GM12892 (cell line): Measurements from ENCODE around the gene SLC28A1.
"Not testable (repeated sequence)": the region's sequence is repeated elsewhere in the genome, so short reads cannot be mapped to it uniquely, and the experiment has no call there.

Experiments used
- DNase-seq: peaks from one replicate; pipeline ENCODE4 v3.0.0; 2011; ENCODE audit not compliant: insufficient read length
- FAIRE-seq: peaks from 2 replicates; lab custom pipeline; 2011; peaks lifted over from hg19 to GRCh38; lab: Jason Lieb, UNC
- POLR2A ChIP-seq: IDR thresholded peaks from 2 replicates; pipeline ENCODE4 v1.6.1; 2011; ENCODE audit warnings: low read depth, low read length, control low read depth
- POLR2AphosphoS5 ChIP-seq: IDR thresholded peaks from 2 replicates; pipeline ENCODE4 v1.6.1; 2011; ENCODE audit warnings: low read depth, low read length, control low read depth
- TAF1 ChIP-seq: IDR thresholded peaks from 2 replicates; pipeline ENCODE4 v1.6.1; 2011; ENCODE audit warnings: low read depth, mild to moderate bottlenecking, control low read depth, low read length, borderline replicate concordance

Gene SLC28A1

DNA sequence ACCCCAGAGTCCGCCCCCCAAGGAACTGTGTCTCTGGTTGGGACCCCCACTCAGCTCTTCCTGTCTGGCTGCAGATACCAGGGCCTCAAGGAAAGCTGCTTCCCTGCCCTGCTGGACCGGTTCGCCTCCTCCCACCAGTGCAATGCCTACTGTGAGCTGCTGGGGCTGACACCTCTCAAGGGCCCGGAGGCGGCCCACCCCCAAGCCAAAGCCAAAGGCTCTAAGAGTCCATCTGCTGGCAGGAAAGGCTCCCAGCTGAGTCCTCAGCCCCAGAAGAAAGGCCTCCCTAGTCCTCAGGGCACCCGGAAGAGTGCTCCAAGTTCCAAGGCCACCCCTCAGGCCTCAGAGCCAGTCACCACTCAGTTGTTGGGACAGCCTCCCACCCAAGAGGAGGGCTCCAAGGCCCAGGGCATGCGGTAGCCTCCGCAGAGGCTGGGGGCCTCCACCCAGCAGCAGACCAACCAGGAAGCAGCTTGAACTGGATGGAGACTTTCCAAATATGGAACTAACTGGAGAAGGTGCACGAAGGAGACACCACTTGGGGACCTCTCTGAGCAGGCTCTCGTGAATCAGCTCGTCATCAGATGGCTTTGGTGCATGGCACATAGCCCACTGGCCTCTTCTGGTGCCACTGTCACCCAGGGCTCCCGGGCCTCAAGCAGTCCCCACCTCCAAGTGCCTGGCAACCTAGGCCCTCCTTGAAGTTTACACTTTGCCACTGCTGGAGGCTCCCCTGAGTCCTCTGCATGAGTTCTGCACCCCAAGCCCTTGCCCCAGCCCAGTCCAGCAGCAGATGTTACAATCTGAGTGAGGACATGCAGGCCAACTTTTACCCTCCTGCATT, 16.2 kb upstream of the SLC28A1 start:
- DNase-seq (no peak), FAIRE-seq (no peak)
- TF ChIP-seq POLR2A (no peak), POLR2AphosphoS5 (no peak), TAF1 (no peak)

DNA sequence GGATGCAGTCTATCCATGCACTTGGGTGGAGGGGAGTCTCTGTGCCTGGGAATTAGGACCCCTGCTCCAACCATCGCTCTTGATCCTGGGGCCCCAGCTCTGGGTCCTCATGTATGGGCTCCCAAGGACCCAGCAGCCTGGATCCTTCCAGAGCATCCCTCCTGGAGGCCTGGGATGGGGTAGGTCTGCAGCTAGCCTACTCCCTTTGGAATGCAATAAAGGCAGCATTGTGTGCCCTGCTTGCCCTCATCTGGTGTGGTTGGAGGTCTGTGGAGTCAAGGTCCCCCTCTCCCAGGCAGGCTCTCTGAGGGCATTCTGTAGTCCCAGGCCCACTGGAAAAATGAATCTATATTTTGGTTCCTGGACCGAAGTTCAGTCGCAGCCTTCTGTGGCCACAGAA, 15.0 kb upstream of the SLC28A1 start:
- no peak for DNase-seq
- no peak for TF ChIP-seq POLR2A
- TF ChIP-seq TAF1, result no peak
- no peak for TF ChIP-seq POLR2AphosphoS5
- FAIRE-seq, result no peak

DNA sequence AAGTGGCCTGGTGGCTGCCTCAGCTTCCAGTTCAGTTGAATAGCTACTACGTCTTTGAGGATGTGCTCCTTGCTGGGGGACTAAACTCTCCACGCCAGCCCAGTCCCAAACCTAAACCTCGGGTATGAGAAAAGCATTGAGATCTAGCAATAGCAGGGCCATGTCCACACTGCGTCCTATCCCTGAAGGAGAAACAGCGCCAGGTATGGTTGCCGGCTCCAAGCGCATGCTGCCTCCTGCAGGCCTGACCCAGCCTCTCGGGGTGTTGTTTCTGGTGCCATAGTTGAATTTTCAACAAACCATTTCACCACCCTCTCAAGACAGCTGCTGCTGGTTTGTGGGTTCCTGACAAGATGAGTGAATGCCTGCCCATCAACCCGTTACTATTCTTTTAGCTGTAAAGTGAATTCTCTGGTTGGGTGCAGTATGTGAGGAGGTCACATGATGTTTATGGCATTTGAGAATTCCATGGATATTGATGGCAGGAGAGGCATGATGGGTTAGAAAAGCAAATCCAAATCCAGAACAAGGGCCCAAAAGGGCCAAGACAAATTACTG, 13.0 kb upstream of the SLC28A1 start:
- TF ChIP-seq POLR2AphosphoS5, result no peak
- no peak for TF ChIP-seq TAF1
- TF ChIP-seq POLR2A, result no peak
- FAIRE-seq (no peak), DNase-seq (no peak)

DNA sequence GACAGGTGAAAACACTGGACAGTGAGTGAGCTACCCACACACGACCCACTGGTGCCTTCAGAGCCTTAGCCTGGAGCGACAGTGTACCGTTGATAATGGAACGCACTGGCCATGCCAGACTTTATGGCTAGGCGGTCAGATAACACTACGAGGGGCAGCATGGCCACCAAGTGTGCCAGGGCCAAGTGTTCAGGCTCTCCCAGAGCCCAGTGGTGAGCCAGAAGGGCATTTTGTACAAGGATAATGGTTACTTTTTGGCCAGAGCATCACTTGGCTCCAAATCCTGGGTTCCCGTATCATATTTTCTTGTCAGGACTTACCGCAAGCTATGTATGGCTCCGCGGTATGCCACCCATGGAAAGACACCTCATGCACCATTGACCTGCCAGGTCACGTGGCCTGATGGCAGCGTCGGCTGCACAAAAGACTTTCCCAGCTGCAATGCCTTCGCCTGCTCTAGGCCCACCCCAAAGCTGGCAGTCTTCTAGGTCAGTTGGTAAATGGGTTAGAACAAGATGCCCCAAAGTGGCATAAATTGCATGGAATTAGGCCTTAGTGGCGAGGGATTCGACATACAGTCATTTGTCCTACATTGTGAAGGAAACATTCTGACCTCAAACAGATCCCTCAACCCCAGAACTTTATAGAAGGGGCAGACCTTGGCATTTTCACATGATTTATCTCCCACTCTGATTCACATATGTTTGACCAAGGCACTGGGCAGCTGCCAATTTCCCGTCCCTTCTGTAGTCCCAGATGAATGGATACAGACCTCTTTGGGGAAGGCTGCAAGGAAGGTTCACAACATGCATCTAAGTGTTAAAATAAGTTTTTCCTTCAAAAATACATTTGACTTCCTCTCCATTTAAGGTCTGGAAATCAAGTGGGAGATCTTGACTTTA, 12.2 kb upstream of the SLC28A1 start:
- FAIRE-seq (no peak), DNase-seq (no peak)

DNA sequence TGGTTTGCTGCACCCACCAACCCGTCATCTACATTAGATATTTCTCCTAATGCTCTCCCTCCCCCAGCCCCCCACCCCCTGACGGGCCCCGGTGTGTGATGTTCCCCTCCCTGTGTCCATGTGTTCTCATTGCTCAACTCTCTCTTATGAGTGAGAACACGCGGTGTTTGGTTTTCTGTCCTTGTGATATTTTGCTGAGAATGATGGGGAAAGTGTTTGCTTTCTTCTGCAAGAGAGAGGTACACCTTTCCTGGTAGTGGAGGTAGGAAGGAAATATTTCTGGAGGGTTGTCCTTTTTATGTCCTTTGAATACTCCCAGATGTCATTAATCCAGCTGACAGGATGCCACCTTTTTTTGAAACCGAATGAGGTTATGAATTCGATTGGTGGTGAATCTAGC, 10.5 kb upstream of the SLC28A1 start:
- FAIRE-seq (no peak), DNase-seq (no peak)
- TF ChIP-seq POLR2A (no peak), TAF1 (no peak), POLR2AphosphoS5 (no peak)

More for the DNA sequence above, 12.2 kb upstream of the SLC28A1 start:
- TF ChIP-seq POLR2AphosphoS5 (no peak), TAF1 (no peak), POLR2A (no peak)

DNA sequence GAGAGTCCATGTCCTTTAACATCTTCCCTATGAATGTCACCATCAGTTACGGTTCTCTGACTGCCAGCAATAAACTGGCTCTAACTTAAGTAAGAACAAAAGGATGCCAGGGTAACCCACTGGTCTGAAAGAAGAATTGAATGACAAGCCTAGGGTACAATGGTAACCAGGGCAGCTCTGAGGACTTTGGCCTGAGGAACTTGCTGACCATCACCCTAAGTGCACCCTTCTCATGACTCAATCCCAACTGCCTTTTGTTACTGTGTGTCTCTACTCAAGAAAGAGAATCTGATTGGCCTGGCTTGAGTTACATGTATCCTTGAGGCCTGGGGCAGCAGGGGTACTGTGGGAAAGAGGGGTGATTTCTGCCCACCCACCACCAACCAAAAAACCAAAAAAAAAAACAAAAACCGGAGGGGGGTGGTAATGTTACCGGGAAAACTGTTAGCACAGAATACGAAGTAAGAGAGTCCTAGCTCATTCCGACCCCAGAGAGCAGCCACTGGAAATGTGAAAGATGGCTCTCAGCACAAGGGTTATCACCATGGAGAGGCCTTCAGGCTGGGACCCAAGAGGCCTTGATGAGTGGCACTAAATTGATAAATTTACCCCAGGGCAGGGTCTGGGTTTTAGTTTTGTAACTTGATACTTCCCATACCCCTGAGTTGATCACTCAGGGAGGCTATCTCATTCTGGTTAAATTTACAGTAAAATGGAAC, 9.3 kb upstream of the SLC28A1 start:
- DNase-seq (no peak), FAIRE-seq (no peak)
- no peak for TF ChIP-seq POLR2A
- no peak for TF ChIP-seq POLR2AphosphoS5
- TF ChIP-seq TAF1, result no peak

DNA sequence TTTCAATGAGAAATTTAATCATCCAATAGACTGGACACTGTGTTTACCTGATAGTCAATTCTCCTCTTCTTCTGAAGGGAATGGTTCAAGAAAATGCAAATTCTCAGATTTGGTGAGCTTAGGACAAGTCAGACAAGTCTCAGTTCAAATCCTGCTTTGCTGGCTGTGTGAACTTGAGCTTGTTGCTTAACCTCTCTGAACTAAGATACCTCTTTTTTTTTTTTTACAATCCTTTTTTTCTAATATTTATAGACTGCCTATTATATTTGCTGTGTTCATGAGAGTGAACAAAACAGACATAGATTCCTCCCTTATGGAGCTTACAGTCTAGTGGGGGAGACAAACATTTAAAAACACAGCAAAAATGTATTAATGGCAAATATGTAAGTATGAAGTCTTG, 8.2 kb upstream of the SLC28A1 start:
- DNase-seq (no peak), FAIRE-seq (no peak)
- TF ChIP-seq POLR2A, result no peak

DNA sequence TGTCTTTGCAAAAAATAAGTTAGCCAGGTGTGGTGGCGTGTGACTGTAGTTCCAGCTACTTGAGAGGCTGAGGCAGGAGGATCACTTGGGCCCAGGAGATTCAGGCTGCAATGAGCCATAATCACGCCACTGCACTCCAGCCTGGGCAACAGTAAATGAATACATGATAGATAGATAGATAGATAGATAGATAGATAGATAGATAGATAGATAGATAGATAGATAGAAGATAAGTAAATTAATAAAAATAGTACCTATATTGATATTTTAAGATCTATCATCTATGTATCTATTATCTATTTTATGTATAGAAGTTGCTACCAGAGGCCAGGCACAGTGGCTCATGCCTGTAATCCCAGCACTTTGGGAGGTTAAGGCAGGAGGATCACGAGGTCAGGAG, 6.8 kb upstream of the SLC28A1 start:
- FAIRE-seq, DNase-seq: not testable (repeated sequence)

DNA sequence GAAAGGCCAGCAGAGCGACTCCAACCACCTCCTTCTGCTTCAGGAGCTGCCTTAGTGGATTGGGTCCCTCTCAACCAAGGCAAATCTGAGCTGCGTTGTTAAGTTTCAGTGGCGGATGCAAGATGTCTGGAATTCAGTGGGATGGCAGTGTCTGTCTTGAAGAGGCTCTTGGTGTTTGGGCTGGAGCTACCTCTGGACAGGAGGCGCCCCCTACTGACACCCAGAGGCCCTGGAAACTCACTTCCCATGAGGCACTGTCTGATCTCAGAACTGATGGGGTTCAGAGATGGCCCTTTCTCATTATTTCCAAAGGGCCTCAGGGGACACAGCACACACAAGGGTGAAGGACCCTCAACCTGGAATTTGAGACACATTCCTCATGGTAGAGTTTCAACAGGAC, 6.0 kb upstream of the SLC28A1 start:
- DNase-seq (no peak), FAIRE-seq (no peak)
- TF ChIP-seq TAF1 (no peak), POLR2A (no peak), POLR2AphosphoS5 (no peak)

DNA sequence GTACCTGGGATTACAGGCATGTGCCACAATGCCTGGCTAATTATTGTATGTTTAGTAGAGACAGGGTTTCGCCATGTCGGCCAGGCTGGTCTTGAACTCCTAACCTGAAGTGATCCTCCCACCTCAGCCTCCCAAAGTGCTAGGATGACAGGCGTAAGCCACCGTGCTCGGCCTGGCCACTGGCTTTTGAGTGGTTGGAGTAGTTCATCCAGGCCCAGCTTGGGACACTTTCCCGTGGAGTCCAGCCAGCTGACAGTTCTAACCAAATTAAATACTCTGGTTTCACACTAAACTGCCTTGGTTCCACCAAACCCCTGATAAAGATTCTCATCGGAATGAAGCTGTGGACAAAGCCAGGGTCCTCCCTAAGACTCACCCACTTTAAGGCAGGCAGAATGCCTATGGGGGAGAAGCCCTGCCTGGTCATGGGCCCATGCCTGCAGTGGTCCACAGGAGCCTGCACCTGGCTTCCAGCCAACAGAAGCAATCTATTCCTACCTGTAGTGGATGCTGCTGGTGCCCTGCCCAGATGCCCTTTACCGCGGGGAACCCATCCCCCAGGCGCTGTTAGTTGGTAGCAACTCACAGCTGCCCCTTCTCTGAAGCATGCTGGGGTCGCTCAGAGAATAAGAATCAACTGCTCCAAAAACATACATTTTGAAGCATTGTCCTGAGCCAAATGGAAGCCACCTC, 5.2 kb upstream of the SLC28A1 start:
- FAIRE-seq (no peak), DNase-seq (no peak)
- TF ChIP-seq POLR2AphosphoS5, result no peak
- no peak for TF ChIP-seq POLR2A
- TF ChIP-seq TAF1, result no peak

DNA sequence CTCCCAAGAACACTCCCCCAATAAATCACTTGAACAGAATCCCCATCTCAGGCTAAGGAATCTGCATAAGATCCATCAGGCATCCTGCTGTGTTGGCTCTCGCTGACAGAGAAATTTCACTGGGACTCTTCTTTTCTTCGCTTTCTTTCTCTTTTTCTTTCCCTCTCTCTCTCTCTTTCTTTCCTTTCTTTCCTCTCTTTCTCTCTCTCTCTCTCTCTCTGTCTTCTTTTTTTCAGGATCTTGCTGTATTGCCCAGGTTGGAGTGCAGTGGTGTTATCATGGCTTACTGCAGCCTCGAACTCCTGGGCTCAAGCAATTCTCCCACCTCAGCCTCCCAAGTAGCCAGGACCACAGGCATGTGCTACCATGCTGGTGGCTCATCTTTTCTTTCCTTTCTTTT, 4.5 kb upstream of the SLC28A1 start:
- FAIRE-seq (no peak), DNase-seq (no peak)
- TF ChIP-seq POLR2AphosphoS5, result no peak
- no peak for TF ChIP-seq TAF1
- TF ChIP-seq POLR2A, result no peak
